SK-N-SH (cell line): ENCODE measurements around the gene ACKR3.

ENCODE experiments used
- TAF1 ChIP-seq: IDR thresholded peaks from 2 replicates; pipeline ENCODE4 v1.6.1; 2012; ENCODE audit warnings: low read depth, mild to moderate bottlenecking, low read length, moderate library complexity, borderline replicate concordance
- TF ChIP-seq, protein P1 (sequence below): fragments of 200-600 bp; sonication (generic); IDR thresholded peaks from 2 replicates; pipeline ENCODE4 v1.6.1; 2017; ENCODE audit warnings: antibody characterized with exemption, mild to moderate bottlenecking, moderate library complexity

DNA sequence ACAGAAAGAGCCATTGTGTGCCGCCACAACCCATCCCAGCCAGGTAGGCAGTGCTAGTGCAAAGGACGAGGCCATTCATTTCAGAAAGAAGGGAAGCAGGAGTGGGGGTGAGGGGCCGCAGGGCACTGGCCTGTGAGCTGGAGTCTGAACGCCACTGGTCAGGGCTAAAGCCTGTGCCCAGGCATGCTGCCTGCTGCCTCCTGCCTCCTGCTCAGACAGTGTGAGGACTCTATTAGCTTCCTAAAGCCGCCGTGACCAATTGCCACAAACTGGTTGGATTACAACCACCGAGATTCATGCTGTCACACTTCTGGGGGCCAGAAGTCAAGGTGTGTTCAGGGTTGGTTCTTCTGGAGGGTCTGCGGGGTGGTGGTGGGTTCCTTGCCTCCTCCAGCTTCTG is 21.2 kb downstream of the ACKR3 start:
- no peak for TF ChIP-seq TAF1
- TF ChIP-seq, protein P1, sequence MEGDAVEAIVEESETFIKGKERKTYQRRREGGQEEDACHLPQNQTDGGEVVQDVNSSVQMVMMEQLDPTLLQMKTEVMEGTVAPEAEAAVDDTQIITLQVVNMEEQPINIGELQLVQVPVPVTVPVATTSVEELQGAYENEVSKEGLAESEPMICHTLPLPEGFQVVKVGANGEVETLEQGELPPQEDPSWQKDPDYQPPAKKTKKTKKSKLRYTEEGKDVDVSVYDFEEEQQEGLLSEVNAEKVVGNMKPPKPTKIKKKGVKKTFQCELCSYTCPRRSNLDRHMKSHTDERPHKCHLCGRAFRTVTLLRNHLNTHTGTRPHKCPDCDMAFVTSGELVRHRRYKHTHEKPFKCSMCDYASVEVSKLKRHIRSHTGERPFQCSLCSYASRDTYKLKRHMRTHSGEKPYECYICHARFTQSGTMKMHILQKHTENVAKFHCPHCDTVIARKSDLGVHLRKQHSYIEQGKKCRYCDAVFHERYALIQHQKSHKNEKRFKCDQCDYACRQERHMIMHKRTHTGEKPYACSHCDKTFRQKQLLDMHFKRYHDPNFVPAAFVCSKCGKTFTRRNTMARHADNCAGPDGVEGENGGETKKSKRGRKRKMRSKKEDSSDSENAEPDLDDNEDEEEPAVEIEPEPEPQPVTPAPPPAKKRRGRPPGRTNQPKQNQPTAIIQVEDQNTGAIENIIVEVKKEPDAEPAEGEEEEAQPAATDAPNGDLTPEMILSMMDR = no peak
